ENCODE results near the gene SALL4. TPM values are rescaled to one million over a fixed set of nuclear protein-coding genes. Genes with fewer than 3 reads are reported as not detected.

Gene SALL4
- total and polyA plus RNA-seq, 4 donors: 0.16 to 3.6 (median 1.4) TPM

DNA sequence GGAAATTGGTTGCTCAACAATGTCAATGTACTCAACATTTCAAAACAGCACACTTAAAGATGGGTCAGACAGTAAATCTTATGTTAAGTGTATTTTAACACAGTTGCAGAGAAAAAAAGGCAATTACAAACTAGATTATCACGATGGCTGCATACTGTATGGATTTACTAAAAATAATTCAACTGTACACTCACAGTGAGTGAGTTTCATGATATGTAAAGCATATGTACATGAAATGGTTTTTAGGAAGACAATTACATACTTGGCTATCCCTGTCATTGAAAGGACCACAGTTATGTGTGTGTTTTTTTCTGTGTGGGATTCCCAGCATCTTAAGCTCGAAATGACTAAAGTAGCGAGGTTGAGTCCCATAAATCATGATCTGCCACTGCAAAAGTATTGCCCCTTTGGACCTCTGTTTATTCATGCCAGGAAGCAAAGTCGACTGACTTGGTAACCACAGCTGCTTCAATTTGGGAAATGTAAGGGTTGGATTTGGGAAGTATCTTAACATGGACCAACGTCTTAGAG lies 5.5 kb upstream of the SALL4 start:
- H3K4me3 ChIP-seq (ENCODE audit: low read depth in 1 of 3, low read length in 3 of 3): no peak overlapping the region
- WGBS: 78% methylated on average over 5 of the region's 5 CpGs
- H3K27me3 ChIP-seq (ENCODE audit: control insufficient read depth in 4 of 4, insufficient read depth in 4 of 4, low read length in 3 of 4): no peaks in the 10 kb centered on the region
- H3K36me3 ChIP-seq (ENCODE audit: control insufficient read depth in 4 of 4, insufficient read depth in 3 of 4, low read depth in 1 of 4, low read length in 3 of 4): no peaks in the 10 kb centered on the region
- no peak overlapping the region for H3K9ac ChIP-seq (ENCODE audit: low read depth in 1 of 2, low read length in 2 of 2)
- DNase-seq (ENCODE audit: low spot score): no peak
- H3K9me3 ChIP-seq (ENCODE audit: control insufficient read depth in 4 of 4, low read length in 3 of 4): no peaks in the 10 kb centered on the region
- H3K27ac ChIP-seq (ENCODE audit: low read depth in 1 of 2, low read length in 2 of 2): no peak overlapping the region
- TF ChIP-seq HNF4A (conservative IDR thresholded peaks at IDR 0.05) (no peak), HNF4G (IDR thresholded peaks at IDR 0.05) (no peak), SP1 (IDR thresholded peaks at IDR 0.05) (no peak), TAF1 (conservative IDR thresholded peaks at IDR 0.05) (no peak), YY1 (IDR thresholded peaks at IDR 0.05) (no peak)
- H3K4me1 ChIP-seq (ENCODE audit: control insufficient read depth in 4 of 4, insufficient read depth in 4 of 4, low read length in 3 of 4): no peaks in the 10 kb centered on the region

DNA sequence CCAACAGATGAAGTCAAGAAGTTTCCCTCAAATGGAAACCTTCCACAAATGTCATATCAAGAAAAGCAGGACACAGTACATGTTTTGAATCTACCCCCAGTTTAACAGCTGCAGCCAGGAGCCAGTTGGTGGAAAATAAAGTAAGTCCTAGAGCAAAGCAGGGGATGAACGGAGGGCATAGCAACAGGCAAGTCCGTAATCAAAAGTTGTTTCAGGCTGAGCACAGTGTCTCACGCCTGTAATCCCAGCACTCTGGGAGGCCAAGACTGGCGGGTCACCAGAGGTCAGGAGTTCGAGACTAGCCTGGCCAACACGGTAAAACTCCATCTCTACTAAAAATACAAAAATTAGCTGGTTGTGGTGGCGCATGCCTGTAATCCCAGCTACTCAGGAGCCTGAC lies 2.4 kb upstream of the SALL4 start:
- 87% methylated on average over 7 of the region's 7 CpGs for WGBS
- no peak for DNase-seq (ENCODE audit: low spot score)
- peaks cover 0 to 24% (median 14%) of the 10 kb centered on the region in 4 donors for H3K4me1 ChIP-seq (ENCODE audit: control insufficient read depth in 4 of 4, insufficient read depth in 4 of 4, low read length in 3 of 4)

GRCh38 chr20:51803148-51803854 lies 980 bp upstream of the SALL4 start:
- no peak for TF ChIP-seq RAD21 (IDR thresholded peaks at IDR 0.05)
- no peak for TF ChIP-seq EGR1 (IDR thresholded peaks at IDR 0.05; ENCODE audit: low read depth in 2 of 2)
- no peak for TF ChIP-seq HNF4A (conservative IDR thresholded peaks at IDR 0.05)
- no peak for TF ChIP-seq RXRA (IDR thresholded peaks at IDR 0.05)
- TF ChIP-seq, protein P1, sequence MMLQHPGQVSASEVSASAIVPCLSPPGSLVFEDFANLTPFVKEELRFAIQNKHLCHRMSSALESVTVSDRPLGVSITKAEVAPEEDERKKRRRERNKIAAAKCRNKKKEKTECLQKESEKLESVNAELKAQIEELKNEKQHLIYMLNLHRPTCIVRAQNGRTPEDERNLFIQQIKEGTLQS (IDR thresholded peaks at IDR 0.05): no peak
- TF ChIP-seq, protein P2, sequence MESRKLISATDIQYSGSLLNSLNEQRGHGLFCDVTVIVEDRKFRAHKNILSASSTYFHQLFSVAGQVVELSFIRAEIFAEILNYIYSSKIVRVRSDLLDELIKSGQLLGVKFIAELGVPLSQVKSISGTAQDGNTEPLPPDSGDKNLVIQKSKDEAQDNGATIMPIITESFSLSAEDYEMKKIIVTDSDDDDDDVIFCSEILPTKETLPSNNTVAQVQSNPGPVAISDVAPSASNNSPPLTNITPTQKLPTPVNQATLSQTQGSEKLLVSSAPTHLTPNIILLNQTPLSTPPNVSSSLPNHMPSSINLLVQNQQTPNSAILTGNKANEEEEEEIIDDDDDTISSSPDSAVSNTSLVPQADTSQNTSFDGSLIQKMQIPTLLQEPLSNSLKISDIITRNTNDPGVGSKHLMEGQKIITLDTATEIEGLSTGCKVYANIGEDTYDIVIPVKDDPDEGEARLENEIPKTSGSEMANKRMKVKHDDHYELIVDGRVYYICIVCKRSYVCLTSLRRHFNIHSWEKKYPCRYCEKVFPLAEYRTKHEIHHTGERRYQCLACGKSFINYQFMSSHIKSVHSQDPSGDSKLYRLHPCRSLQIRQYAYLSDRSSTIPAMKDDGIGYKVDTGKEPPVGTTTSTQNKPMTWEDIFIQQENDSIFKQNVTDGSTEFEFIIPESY (IDR thresholded peaks at IDR 0.05): no peak
- TF ChIP-seq HNF4G (IDR thresholded peaks at IDR 0.05): no peak
- TF ChIP-seq GABPA (IDR thresholded peaks at IDR 0.05 in 1 of 2, conservative IDR thresholded peaks at IDR 0.05 in 1 of 2): no peak
- TF ChIP-seq SP1 (IDR thresholded peaks at IDR 0.05): no peak
- no peak for TF ChIP-seq TAF1 (conservative IDR thresholded peaks at IDR 0.05)
- TF ChIP-seq, protein P3, sequence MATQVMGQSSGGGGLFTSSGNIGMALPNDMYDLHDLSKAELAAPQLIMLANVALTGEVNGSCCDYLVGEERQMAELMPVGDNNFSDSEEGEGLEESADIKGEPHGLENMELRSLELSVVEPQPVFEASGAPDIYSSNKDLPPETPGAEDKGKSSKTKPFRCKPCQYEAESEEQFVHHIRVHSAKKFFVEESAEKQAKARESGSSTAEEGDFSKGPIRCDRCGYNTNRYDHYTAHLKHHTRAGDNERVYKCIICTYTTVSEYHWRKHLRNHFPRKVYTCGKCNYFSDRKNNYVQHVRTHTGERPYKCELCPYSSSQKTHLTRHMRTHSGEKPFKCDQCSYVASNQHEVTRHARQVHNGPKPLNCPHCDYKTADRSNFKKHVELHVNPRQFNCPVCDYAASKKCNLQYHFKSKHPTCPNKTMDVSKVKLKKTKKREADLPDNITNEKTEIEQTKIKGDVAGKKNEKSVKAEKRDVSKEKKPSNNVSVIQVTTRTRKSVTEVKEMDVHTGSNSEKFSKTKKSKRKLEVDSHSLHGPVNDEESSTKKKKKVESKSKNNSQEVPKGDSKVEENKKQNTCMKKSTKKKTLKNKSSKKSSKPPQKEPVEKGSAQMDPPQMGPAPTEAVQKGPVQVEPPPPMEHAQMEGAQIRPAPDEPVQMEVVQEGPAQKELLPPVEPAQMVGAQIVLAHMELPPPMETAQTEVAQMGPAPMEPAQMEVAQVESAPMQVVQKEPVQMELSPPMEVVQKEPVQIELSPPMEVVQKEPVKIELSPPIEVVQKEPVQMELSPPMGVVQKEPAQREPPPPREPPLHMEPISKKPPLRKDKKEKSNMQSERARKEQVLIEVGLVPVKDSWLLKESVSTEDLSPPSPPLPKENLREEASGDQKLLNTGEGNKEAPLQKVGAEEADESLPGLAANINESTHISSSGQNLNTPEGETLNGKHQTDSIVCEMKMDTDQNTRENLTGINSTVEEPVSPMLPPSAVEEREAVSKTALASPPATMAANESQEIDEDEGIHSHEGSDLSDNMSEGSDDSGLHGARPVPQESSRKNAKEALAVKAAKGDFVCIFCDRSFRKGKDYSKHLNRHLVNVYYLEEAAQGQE (IDR thresholded peaks at IDR 0.05): no peak
- no peak for TF ChIP-seq JUND (IDR thresholded peaks at IDR 0.05)
- 91% methylated on average over 4 of the region's 4 CpGs for WGBS
- H3K9ac ChIP-seq (ENCODE audit: low read depth in 1 of 2, low read length in 2 of 2): no peak overlapping the region
- H3K27ac ChIP-seq (ENCODE audit: low read depth in 1 of 2, low read length in 2 of 2): no peak overlapping the region
- H3K9me3 ChIP-seq (ENCODE audit: control insufficient read depth in 4 of 4, low read length in 3 of 4): no peaks in the 10 kb centered on the region
- H3K4me3 ChIP-seq (ENCODE audit: low read depth in 1 of 3, low read length in 3 of 3): no peak overlapping the region
- no peak for DNase-seq (ENCODE audit: low spot score)
- H3K4me1 ChIP-seq (ENCODE audit: control insufficient read depth in 4 of 4, insufficient read depth in 4 of 4, low read length in 3 of 4): peaks cover 0 to 24% (median 14%) of the 10 kb centered on the region in 4 donors
- H3K27me3 ChIP-seq (ENCODE audit: control insufficient read depth in 4 of 4, insufficient read depth in 4 of 4, low read length in 3 of 4): no peaks in the 10 kb centered on the region
- H3K36me3 ChIP-seq (ENCODE audit: control insufficient read depth in 4 of 4, insufficient read depth in 3 of 4, low read depth in 1 of 4, low read length in 3 of 4): no peaks in the 10 kb centered on the region

More for the DNA sequence above, 2.4 kb upstream of the SALL4 start:
- Histone ChIP-seq H3K27ac (ENCODE audit: low read depth in 1 of 2, low read length in 2 of 2) (no peak overlapping the region), H3K9ac (ENCODE audit: low read depth in 1 of 2, low read length in 2 of 2) (no peak overlapping the region), H3K4me3 (ENCODE audit: low read depth in 1 of 3, low read length in 3 of 3) (no peak overlapping the region), H3K36me3 (ENCODE audit: control insufficient read depth in 4 of 4, insufficient read depth in 3 of 4, low read depth in 1 of 4, low read length in 3 of 4) (no peaks in the 10 kb centered on the region), H3K27me3 (ENCODE audit: control insufficient read depth in 4 of 4, insufficient read depth in 4 of 4, low read length in 3 of 4) (no peaks in the 10 kb centered on the region), H3K9me3 (ENCODE audit: control insufficient read depth in 4 of 4, low read length in 3 of 4) (no peaks in the 10 kb centered on the region)
- no peak for TF ChIP-seq FOXA2 (IDR thresholded peaks at IDR 0.05)
- no peak for TF ChIP-seq EGR1 (IDR thresholded peaks at IDR 0.05; ENCODE audit: low read depth in 2 of 2)
- TF ChIP-seq, protein P2 (IDR thresholded peaks at IDR 0.05): no peak
- TF ChIP-seq TAF1 (conservative IDR thresholded peaks at IDR 0.05): no peak
- no peak for TF ChIP-seq NR2F2 (IDR thresholded peaks at IDR 0.05)
- TF ChIP-seq YY1 (IDR thresholded peaks at IDR 0.05): no peak
